HEK293T (cell line): ENCODE measurements around the gene ACIN1.

Experiments used
- CTCF ChIA-PET: fragments of 350-600 bp; formaldehyde crosslinking; extraction: SDS; loops from one replicate; lab custom pipeline; 2021; ENCODE audit warnings: antibody characterized with exemption, inconsistent platforms; lab: Yijun Ruan, JAX
- POLR2A ChIA-PET: fragments of 350-600 bp; formaldehyde crosslinking; extraction: SDS; loops from one replicate; lab custom pipeline; 2020; ENCODE audit warnings: antibody characterized with exemption, inconsistent platforms; lab: Yijun Ruan, JAX
- DNase-seq: peaks from one replicate; pipeline ENCODE4 v3.0.0; 2012; ENCODE audit warnings: mixed read lengths; ENCODE audit errors: extremely low spot score
- ARNT ChIP-seq: fragments of 450-650 bp; IDR thresholded peaks from 2 replicates; pipeline ENCODE4 v1.6.1; 2017; ENCODE audit warnings: mild to moderate bottlenecking
- BHLHE40 ChIP-seq: fragments of 450-650 bp; IDR thresholded peaks from 2 replicates; pipeline ENCODE4 v1.6.1; 2016; ENCODE audit warnings: mild to moderate bottlenecking, moderate library complexity, borderline replicate concordance
- CTBP1 ChIP-seq: fragments of 450-650 bp; IDR thresholded peaks from 2 replicates; pipeline ENCODE4 v1.6.1; 2016; ENCODE audit warnings: borderline replicate concordance
- ELF4 ChIP-seq: fragments of 450-650 bp; IDR thresholded peaks from 2 replicates; pipeline ENCODE4 v1.6.1; 2017; ENCODE audit warnings: antibody characterized with exemption
- FOXA1 ChIP-seq: fragments of 450-650 bp; IDR thresholded peaks from 2 replicates; pipeline ENCODE4 v1.6.1; 2016; ENCODE audit warnings: mild to moderate bottlenecking
- FOXK2 ChIP-seq: fragments of 450-650 bp; IDR thresholded peaks from 2 replicates; pipeline ENCODE4 v1.6.1; 2016; ENCODE audit warnings: mild to moderate bottlenecking
- FOXM1 ChIP-seq: fragments of 450-650 bp; IDR thresholded peaks from 2 replicates; pipeline ENCODE4 v1.6.1; 2017; ENCODE audit warnings: mild to moderate bottlenecking, borderline replicate concordance
- HDGF ChIP-seq: fragments of 450-650 bp; IDR thresholded peaks from 2 replicates; pipeline ENCODE4 v1.6.1; 2017; ENCODE audit warnings: antibody characterized with exemption, borderline replicate concordance
- L3MBTL2 ChIP-seq: fragments of 450-650 bp; conservative IDR thresholded peaks from 2 replicates; pipeline ENCODE4 v1.6.1; 2016; ENCODE audit warnings: mild to moderate bottlenecking
- LEF1 ChIP-seq: fragments of 450-650 bp; IDR thresholded peaks from 2 replicates; pipeline ENCODE4 v1.6.1; 2017; ENCODE audit warnings: mild to moderate bottlenecking, borderline replicate concordance
- NFRKB ChIP-seq: fragments of 450-650 bp; IDR thresholded peaks from 2 replicates; pipeline ENCODE4 v1.6.1; 2016; ENCODE audit warnings: mild to moderate bottlenecking, moderate library complexity
- SP1 ChIP-seq: fragments of 450-650 bp; IDR thresholded peaks from 2 replicates; pipeline ENCODE4 v1.6.1; 2017
- SUZ12 ChIP-seq: fragments of 450-650 bp; IDR thresholded peaks from 2 replicates; pipeline ENCODE4 v1.6.1; 2016; ENCODE audit warnings: mild to moderate bottlenecking
- TARDBP ChIP-seq: fragments of 450-650 bp; IDR thresholded peaks from 2 replicates; pipeline ENCODE4 v1.6.1; 2016
- ZNF384 ChIP-seq: fragments of 450-650 bp; IDR thresholded peaks from 2 replicates; pipeline ENCODE4 v1.6.1; 2016
- TF ChIP-seq, protein P1 (sequence below): fragments of 450-650 bp; IDR thresholded peaks from 2 replicates; pipeline ENCODE4 v1.6.1; 2016

The ACIN1 gene

DNA sequence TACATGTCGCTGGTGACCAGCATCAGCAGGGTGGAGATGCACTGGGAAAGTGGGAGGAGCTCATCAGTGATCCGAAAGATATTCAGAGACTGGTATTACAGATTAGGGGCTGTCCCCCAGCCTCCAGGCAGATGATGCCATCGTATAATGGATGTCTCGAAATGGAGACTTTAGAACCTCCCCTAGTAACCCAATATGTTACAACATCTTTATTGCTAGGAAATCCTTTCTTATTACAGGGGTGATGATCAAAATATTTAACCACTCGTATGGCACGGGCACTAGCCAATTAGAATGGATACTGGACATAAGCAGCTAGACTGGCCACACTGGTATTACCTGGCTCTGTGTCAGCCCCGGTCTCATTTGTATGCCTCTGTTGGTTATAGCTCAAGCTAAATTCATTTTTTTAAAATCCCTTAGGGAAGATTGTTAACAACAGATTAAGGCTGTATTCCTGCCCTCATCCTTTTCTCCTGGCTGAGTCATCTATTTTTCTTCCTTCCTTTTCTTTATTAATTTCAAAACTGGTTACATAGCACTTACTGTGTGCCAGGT is 34.9 kb upstream of the ACIN1 start:
- POLR2A ChIA-PET, result interaction anchor here (0.9 kb wide), 1 partner anchor 35 kb away, joined by 3 read pairs; the partner anchor contains the start of genes ACIN1 and C14orf119
- no peak for DNase-seq
- TF ChIP-seq, protein P1, sequence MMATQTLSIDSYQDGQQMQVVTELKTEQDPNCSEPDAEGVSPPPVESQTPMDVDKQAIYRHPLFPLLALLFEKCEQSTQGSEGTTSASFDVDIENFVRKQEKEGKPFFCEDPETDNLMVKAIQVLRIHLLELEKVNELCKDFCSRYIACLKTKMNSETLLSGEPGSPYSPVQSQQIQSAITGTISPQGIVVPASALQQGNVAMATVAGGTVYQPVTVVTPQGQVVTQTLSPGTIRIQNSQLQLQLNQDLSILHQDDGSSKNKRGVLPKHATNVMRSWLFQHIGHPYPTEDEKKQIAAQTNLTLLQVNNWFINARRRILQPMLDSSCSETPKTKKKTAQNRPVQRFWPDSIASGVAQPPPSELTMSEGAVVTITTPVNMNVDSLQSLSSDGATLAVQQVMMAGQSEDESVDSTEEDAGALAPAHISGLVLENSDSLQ, result no peak
- no peak for TF ChIP-seq FOXM1
- TF ChIP-seq LEF1, result no peak
- no peak for TF ChIP-seq L3MBTL2
- no peak for TF ChIP-seq ZNF384
- TF ChIP-seq HDGF, result no peak
- TF ChIP-seq ARNT, result no peak
- CTCF ChIA-PET, result interaction anchor here (2.0 to 2.1 kb wide), 2 partner anchors 9 to 61 kb away, joined by 7 to 9 read pairs; no protein-coding TSS in a partner anchor

GRCh38 chr14:23128969-23129758 is 34.2 kb upstream of the ACIN1 start:
- CTCF ChIA-PET, result interaction anchor here (2.0 to 2.1 kb wide), 2 partner anchors 8 to 60 kb away, joined by 7 to 9 read pairs; no protein-coding TSS in a partner anchor
- no peak for DNase-seq
- TF ChIP-seq FOXK2, result no peak
- no peak for TF ChIP-seq BHLHE40
- TF ChIP-seq, protein P1, result no peak
- no peak for TF ChIP-seq LEF1
- no peak for TF ChIP-seq HDGF
- TF ChIP-seq NFRKB, result no peak
- TF ChIP-seq FOXM1, result no peak
- no peak for TF ChIP-seq CTBP1
- no peak for TF ChIP-seq SP1
- TF ChIP-seq FOXA1, result no peak
- no peak for TF ChIP-seq ZNF384
- TF ChIP-seq TARDBP, result no peak
- no peak for TF ChIP-seq ARNT
- TF ChIP-seq L3MBTL2, result no peak
- no peak for TF ChIP-seq SUZ12
- no peak for TF ChIP-seq ELF4
- POLR2A ChIA-PET, result interaction anchor here (0.9 kb wide), 1 partner anchor 34 kb away, joined by 3 read pairs; the partner anchor contains the start of genes ACIN1 and C14orf119

DNA sequence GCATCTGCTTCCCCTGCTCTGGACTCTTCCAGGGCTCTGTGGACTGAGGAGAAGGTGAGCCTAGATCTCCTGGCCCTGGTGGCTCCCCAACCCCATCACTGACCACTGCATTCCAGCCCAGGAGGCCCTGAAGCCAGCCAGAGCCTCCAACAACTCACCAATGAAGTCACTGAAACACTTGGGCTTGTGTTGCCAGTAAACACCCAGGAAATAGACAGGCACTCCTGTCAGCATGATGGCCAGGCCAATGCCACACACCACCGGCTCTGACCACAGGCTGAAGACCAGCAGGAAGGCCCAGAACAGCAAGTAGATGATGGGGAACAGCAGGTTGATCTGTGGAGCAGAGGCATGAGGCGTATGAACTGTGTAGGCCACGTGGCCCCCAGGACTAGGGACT is 32.9 kb upstream of the ACIN1 start:
- no peak for DNase-seq
- ChIA-PET POLR2A (no interaction called here), CTCF (no interaction called here)
- TF ChIP-seq ARNT (no peak), ELF4 (no peak), CTBP1 (no peak), BHLHE40 (no peak), HDGF (no peak), ZNF384 (no peak), FOXA1 (no peak), LEF1 (no peak), SP1 (no peak), SUZ12 (no peak), NFRKB (no peak)
- TF ChIP-seq, protein P1, result no peak

- DNase-seq, result no peak
- TF ChIP-seq TARDBP, result no peak
- TF ChIP-seq BHLHE40, result no peak
- no peak for TF ChIP-seq ARNT
- no peak for TF ChIP-seq FOXK2
- TF ChIP-seq L3MBTL2, result no peak
- no peak for TF ChIP-seq FOXA1
- TF ChIP-seq FOXM1, result no peak
- TF ChIP-seq LEF1, result no peak
- TF ChIP-seq, protein P1, result no peak
- POLR2A ChIA-PET, result interaction anchor here (1.5 kb wide), 1 partner anchor 175 kb away, joined by 3 read pairs; no protein-coding TSS in a partner anchor
- CTCF ChIA-PET, result no interaction called here
These were observed 31.8 kb upstream of the ACIN1 start for GRCh38 chr14:23126548-23127278.

DNA sequence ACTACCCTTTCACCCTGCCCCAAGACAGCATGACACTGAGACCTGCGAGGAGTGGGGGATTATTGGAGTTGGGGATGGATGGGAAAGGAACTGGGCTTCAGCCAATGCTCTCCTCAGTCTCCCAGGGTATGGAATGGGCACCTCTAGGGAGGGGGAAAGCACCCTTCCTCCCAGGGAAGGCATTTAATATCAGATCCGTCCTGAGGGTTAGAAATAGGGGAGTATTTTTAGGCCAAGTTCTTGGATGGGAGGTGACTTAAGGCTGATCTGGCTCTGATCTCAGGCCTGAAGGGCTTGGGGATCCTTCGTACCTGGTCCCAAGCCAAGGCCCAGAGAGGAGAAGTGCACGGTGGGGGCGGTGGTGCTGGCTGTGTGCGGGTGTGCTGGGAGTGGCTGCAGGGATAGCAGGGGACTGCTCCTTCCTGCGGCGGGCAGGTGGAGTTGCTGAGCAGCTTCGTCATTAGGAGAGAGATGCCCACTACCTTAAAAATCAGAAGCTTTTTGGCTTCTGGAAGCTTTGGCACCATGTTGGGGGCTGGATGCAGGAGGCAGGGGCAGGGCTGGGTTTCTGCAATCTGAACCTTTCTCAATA is 31.1 kb upstream of the ACIN1 start:
- ChIA-PET CTCF (no interaction called here), POLR2A (interaction anchor here (1.5 kb wide), 1 partner anchor 176 kb away, joined by 3 read pairs; no protein-coding TSS in a partner anchor)
- TF ChIP-seq ZNF384, result no peak
- no peak for TF ChIP-seq BHLHE40
- no peak for TF ChIP-seq FOXK2
- TF ChIP-seq ARNT, result no peak
- TF ChIP-seq LEF1, result no peak
- TF ChIP-seq HDGF, result no peak
- TF ChIP-seq NFRKB, result no peak
- no peak for DNase-seq
